ENCODE results near the gene PCCB. TPM values are rescaled to one million over a fixed set of nuclear protein-coding genes. Genes with fewer than 3 reads are reported as not detected.

The PCCB gene
- total and polyA plus RNA-seq, 9 donors, result 8.2 to 107 (median 22.1) TPM

GRCh38 chr3:136336329-136337100 is 86.4 kb downstream of the PCCB start:
- H3K4me1 ChIP-seq (ENCODE audit: insufficient read depth), result peaks cover 8% of the 10 kb centered on the region
- TF ChIP-seq CTCF (IDR thresholded peaks at IDR 0.05), result no peak
- no peak for TF ChIP-seq EP300 (IDR thresholded peaks at IDR 0.05)
- TF ChIP-seq POLR2A (IDR thresholded peaks at IDR 0.05), result no peak
- no peak for DNase-seq
- no peaks in the 10 kb centered on the region for H3K36me3 ChIP-seq
- 90 to 92% (median 90%) methylated on average over 4 of the region's 4 CpGs for WGBS, 3 donors
- H3K27ac ChIP-seq, result no peak overlapping the region
- H3K9me3 ChIP-seq, result no peaks in the 10 kb centered on the region
- intact Hi-C loops (cut with DNase I), result no loop called here
- no peaks in the 10 kb centered on the region for H3K27me3 ChIP-seq
- H3K4me3 ChIP-seq, result no peak overlapping the region

- H3K36me3 ChIP-seq, result no peaks in the 10 kb centered on the region
- 51 to 79% (median 58%) methylated on average over 2 of the region's 2 CpGs for WGBS, 3 donors
- TF ChIP-seq CTCF (IDR thresholded peaks at IDR 0.05), result no peak
- no peak for TF ChIP-seq EP300 (IDR thresholded peaks at IDR 0.05)
- no peak for TF ChIP-seq POLR2A (IDR thresholded peaks at IDR 0.05)
- no peak overlapping the region for H3K4me3 ChIP-seq
- H3K9me3 ChIP-seq, result no peaks in the 10 kb centered on the region
- no peak overlapping the region for H3K27ac ChIP-seq
- DNase-seq, result no peak
- no peaks in the 10 kb centered on the region for H3K27me3 ChIP-seq
- intact Hi-C loops (cut with DNase I), result no loop called here
- no peaks in the 10 kb centered on the region for H3K4me1 ChIP-seq (ENCODE audit: insufficient read depth)
These were observed 93.3 kb downstream of the PCCB start for GRCh38 chr3:136343446-136343845.

- WGBS, 3 donors, result 59 to 66% (median 63%) methylated on average over 5 of the region's 5 CpGs
- no peak overlapping the region for H3K27ac ChIP-seq
- no peak for TF ChIP-seq EP300 (IDR thresholded peaks at IDR 0.05)
- no peak for TF ChIP-seq CTCF (IDR thresholded peaks at IDR 0.05)
- TF ChIP-seq POLR2A (IDR thresholded peaks at IDR 0.05), result no peak
- H3K27me3 ChIP-seq, result no peaks in the 10 kb centered on the region
- H3K9me3 ChIP-seq, result no peaks in the 10 kb centered on the region
- intact Hi-C loops (cut with DNase I), result no loop called here
- H3K4me3 ChIP-seq, result no peak overlapping the region
- no peaks in the 10 kb centered on the region for H3K4me1 ChIP-seq (ENCODE audit: insufficient read depth)
- no peaks in the 10 kb centered on the region for H3K36me3 ChIP-seq
- peak; percentile 34 to 72 (median 56) for DNase-seq
These were observed 93.9 kb downstream of the PCCB start for GRCh38 chr3:136343873-136344555.

- Histone ChIP-seq H3K9me3 (no peaks in the 10 kb centered on the region), H3K4me1 (ENCODE audit: insufficient read depth) (no peaks in the 10 kb centered on the region), H3K4me3 (no peak overlapping the region), H3K27me3 (no peaks in the 10 kb centered on the region), H3K36me3 (no peaks in the 10 kb centered on the region), H3K27ac (no peak overlapping the region)
- WGBS, 3 donors, result 75 to 97% (median 91%) methylated on average over 5 of the region's 5 CpGs
- no peak for TF ChIP-seq CTCF (IDR thresholded peaks at IDR 0.05)
- TF ChIP-seq POLR2A (IDR thresholded peaks at IDR 0.05), result no peak
- TF ChIP-seq EP300 (IDR thresholded peaks at IDR 0.05), result no peak
- no peak for DNase-seq
- intact Hi-C loops (cut with DNase I), result no loop called here
These were observed 96.3 kb downstream of the PCCB start for GRCh38 chr3:136346486-136346885.
